HepG2 (cell line): ENCODE measurements around the gene PDE4C.

Source experiments
- ASH2L ChIP-seq: fragments of 300-600, 200-600 bp; sonication (generic); IDR thresholded peaks from 2 replicates; pipeline ENCODE4 v1.7.0; 2017; ENCODE audit warnings: low read depth, mild to moderate bottlenecking, moderate library complexity, mixed read lengths, low read length; ENCODE audit not compliant: insufficient read length
- BCL3 ChIP-seq: sonication (generic); formaldehyde crosslinking; IDR thresholded peaks from 2 replicates; pipeline ENCODE4 v1.5.1; 2020; ENCODE audit warnings: mild to moderate bottlenecking, missing genetic modification reagents, moderate library complexity
- HES4 ChIP-seq: sonication (generic); formaldehyde crosslinking; IDR thresholded peaks from 2 replicates; pipeline ENCODE4 v1.9.0; 2021; ENCODE audit warnings: mild to moderate bottlenecking, missing genetic modification reagents, borderline replicate concordance
- MAFK ChIP-seq, 2 experiments: IDR thresholded peaks in 1 of 2; conservative IDR thresholded peaks in 1 of 2; 2 replicates each; pipeline ENCODE4 v1.6.1; 2011; ENCODE audit warnings: improper control_type of control experiment in 2 of 2, low read length in 2 of 2
- NR2F6 ChIP-seq, 2 experiments: IDR thresholded peaks; 2 replicates each; pipeline ENCODE4 v1.6.1; 2016; ENCODE audit warnings: antibody characterized with exemption in 1 of 2, mild to moderate bottlenecking in 1 of 2
- SP1 ChIP-seq, 2 experiments: fragments of 450-650 bp in 1 of 2; sonication (generic) in 1 of 2; formaldehyde crosslinking in 1 of 2; IDR thresholded peaks; 2 replicates each; pipeline versions ENCODE4 v1.4.0 to v1.6.1; 2016 to 2020; ENCODE audit warnings: missing genetic modification reagents in 1 of 2
- ZNF274 ChIP-seq: sonication (generic); formaldehyde crosslinking; IDR thresholded peaks from 2 replicates; pipeline ENCODE4 v1.5.1; 2020; ENCODE audit warnings: mild to moderate bottlenecking, missing genetic modification reagents

- TF ChIP-seq MAFK (conservative IDR thresholded peaks at IDR 0.05 in 1 of 2, IDR thresholded peaks at IDR 0.05 in 1 of 2; ENCODE audit: low read length in 2 of 2) (no peak), SP1 (IDR thresholded peaks at IDR 0.05) (no peak), SP1 (CRISPR knock-in tag; IDR thresholded peaks at IDR 0.05) (no peak), ASH2L (no peak), HES4 (CRISPR knock-in tag) (no peak), NR2F6 (IDR thresholded peaks at IDR 0.05) (no peak), NR2F6 (CRISPR knock-in tag; IDR thresholded peaks at IDR 0.05) (no peak), BCL3 (CRISPR knock-in tag) (no peak), ZNF274 (no peak)
Observed at GRCh38 chr19:18179957-18180356, 46.3 kb downstream of the PDE4C start.
